HFFc6 (cell line): ENCODE results near the gene TAS2R31. TPM values are rescaled to one million over a fixed set of nuclear protein-coding genes. Genes with fewer than 3 reads are reported as not detected.
"Not testable (repeated sequence)": the region's sequence is repeated elsewhere in the genome, so short reads cannot be mapped to it uniquely, and the experiment has no call there.

Experiments
- DNase-seq: peaks from one replicate; pipeline ENCODE4 v3.0.0-alpha.2; 2018
- H3K27ac Mint-ChIP-seq: 2 replicates; pipeline ENCODE4 v1.8.0; 2020; ENCODE audit warnings: mild to moderate bottlenecking, mixed read lengths
- H3K27me3 Mint-ChIP-seq: 2 replicates; pipeline ENCODE4 v1.8.0; 2021; ENCODE audit warnings: mild to moderate bottlenecking, moderate library complexity, mixed read lengths; ENCODE audit not compliant: insufficient read depth
- H3K36me3 Mint-ChIP-seq: 2 replicates; pipeline ENCODE4 v1.8.0; 2021; ENCODE audit warnings: low read depth, mixed read lengths
- H3K4me1 Mint-ChIP-seq: 2 replicates; pipeline ENCODE4 v1.8.0; 2020; ENCODE audit warnings: low read depth, mixed read lengths
- H3K4me3 Mint-ChIP-seq: 2 replicates; pipeline ENCODE4 v1.8.0; 2020; ENCODE audit warnings: mild to moderate bottlenecking, moderate library complexity, mixed read lengths
- H3K9me3 Mint-ChIP-seq: 2 replicates; pipeline ENCODE4 v1.8.0; 2020; ENCODE audit warnings: mild to moderate bottlenecking, mixed read lengths
- total RNA-seq, 6 experiments: library from RNA; stranded (reverse); fragmentation: NEBNext Ultra II Directional; extraction: Animal tissue kit (Norgen Biotek cat#: 25700); gene quantifications; 2 replicates in 1 of 6; 3 replicates in 5 of 6; pipeline ENCODE4 v1.2.3, GENCODE V29; 2021
- TF ChIP-seq, protein P1 (sequence below): fragments of 200-600 bp; sonication (generic); IDR thresholded peaks from 2 replicates; pipeline ENCODE4 v1.5.0; 2021; ENCODE audit warnings: antibody characterized with exemption, mild to moderate bottlenecking

TAS2R31 gene
- total RNA-seq, 6 experiments from 2014 or later, result 0.43 to 1.2 (median 0.63) TPM

- H3K27me3 Mint-ChIP-seq, result no peaks in the 10 kb centered on the region
- peaks cover 20% of the 10 kb centered on the region for H3K4me1 Mint-ChIP-seq
- DNase-seq, result no peak
- H3K36me3 Mint-ChIP-seq, result peaks cover 25% of the 10 kb centered on the region
- TF ChIP-seq, protein P1, sequence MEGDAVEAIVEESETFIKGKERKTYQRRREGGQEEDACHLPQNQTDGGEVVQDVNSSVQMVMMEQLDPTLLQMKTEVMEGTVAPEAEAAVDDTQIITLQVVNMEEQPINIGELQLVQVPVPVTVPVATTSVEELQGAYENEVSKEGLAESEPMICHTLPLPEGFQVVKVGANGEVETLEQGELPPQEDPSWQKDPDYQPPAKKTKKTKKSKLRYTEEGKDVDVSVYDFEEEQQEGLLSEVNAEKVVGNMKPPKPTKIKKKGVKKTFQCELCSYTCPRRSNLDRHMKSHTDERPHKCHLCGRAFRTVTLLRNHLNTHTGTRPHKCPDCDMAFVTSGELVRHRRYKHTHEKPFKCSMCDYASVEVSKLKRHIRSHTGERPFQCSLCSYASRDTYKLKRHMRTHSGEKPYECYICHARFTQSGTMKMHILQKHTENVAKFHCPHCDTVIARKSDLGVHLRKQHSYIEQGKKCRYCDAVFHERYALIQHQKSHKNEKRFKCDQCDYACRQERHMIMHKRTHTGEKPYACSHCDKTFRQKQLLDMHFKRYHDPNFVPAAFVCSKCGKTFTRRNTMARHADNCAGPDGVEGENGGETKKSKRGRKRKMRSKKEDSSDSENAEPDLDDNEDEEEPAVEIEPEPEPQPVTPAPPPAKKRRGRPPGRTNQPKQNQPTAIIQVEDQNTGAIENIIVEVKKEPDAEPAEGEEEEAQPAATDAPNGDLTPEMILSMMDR, result no peak
- H3K27ac Mint-ChIP-seq, result peak overlapping the region; percentile 65
- H3K9me3 Mint-ChIP-seq, result no peaks in the 10 kb centered on the region
- no peak overlapping the region for H3K4me3 Mint-ChIP-seq
These were observed 9.0 kb upstream of the TAS2R31 start for GRCh38 chr12:11040162-11040561.

DNA sequence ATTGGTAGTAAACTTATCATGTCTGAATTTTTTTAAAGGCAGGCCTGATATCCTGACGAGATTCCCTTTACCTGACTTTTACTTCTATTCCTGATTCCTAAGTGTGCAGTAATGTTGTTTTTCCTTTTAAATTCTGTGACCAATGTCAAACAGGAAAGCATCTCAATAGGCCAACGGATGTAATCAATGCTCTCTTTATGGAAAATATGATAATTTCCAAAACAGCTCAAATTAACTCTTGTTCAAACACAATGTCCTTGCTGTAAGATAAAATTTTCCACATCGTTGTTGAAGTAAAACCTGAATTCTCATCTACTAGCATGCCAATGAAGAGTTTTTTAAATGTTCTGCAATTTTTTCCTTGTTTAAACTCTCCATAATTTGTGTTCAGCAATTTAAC, 8.0 kb upstream of the TAS2R31 start:
- H3K36me3 Mint-ChIP-seq, result peaks cover 17% of the 10 kb centered on the region
- H3K9me3 Mint-ChIP-seq, result no peaks in the 10 kb centered on the region

GRCh38 chr12:11033959-11034358, 2.8 kb upstream of the TAS2R31 start:
- H3K27ac Mint-ChIP-seq, H3K4me3 Mint-ChIP-seq, H3K27me3 Mint-ChIP-seq, H3K4me1 Mint-ChIP-seq, DNase-seq, H3K9me3 Mint-ChIP-seq: not testable (repeated sequence)
- peaks cover 15% of the 10 kb centered on the region for H3K36me3 Mint-ChIP-seq

More for the DNA sequence above, 8.0 kb upstream of the TAS2R31 start:
- Mint-ChIP-seq H3K4me1 (peaks cover 20% of the 10 kb centered on the region), H3K27me3 (no peaks in the 10 kb centered on the region), H3K27ac (no peak overlapping the region), H3K4me3 (no peak overlapping the region)
- TF ChIP-seq, protein P1, result no peak
- no peak for DNase-seq

GRCh38 chr12:11026118-11026517, 5.1 kb downstream of the TAS2R31 start:
- DNase-seq, result no peak

GRCh38 chr12:11023387-11023786, 7.8 kb downstream of the TAS2R31 start:
- no peak overlapping the region for H3K4me3 Mint-ChIP-seq
- TF ChIP-seq, protein P1, result no peak
- no peaks in the 10 kb centered on the region for H3K27me3 Mint-ChIP-seq
- no peak for DNase-seq
- peaks cover 6% of the 10 kb centered on the region; the same call in 1 of the 2 replicates for H3K9me3 Mint-ChIP-seq
- no peak overlapping the region for H3K27ac Mint-ChIP-seq
- H3K36me3 Mint-ChIP-seq, result peaks cover 15% of the 10 kb centered on the region
- no peaks in the 10 kb centered on the region for H3K4me1 Mint-ChIP-seq

More at GRCh38 chr12:11026118-11026517, 5.1 kb downstream of the TAS2R31 start:
- Mint-ChIP-seq H3K4me1 (no peaks in the 10 kb centered on the region), H3K9me3 (peaks cover 6% of the 10 kb centered on the region; the same call in 1 of the 2 replicates), H3K4me3 (no peak overlapping the region), H3K27me3 (no peaks in the 10 kb centered on the region), H3K36me3 (peaks cover 15% of the 10 kb centered on the region), H3K27ac (no peak overlapping the region)
- TF ChIP-seq, protein P1, result no peak

GRCh38 chr12:11022520-11022919, 8.7 kb downstream of the TAS2R31 start, which contains the start of gene TAS2R19:
TSS of gene TAS2R19 (minus strand) at chr12:11022620. CDS start at chr12:11022571, 49 bp downstream.
- no peak for DNase-seq

More at GRCh38 chr12:11022520-11022919, 8.7 kb downstream of the TAS2R31 start, which contains the start of gene TAS2R19:
- Mint-ChIP-seq H3K27me3 (no peaks in the 10 kb centered on the region), H3K4me3 (no peak within 1 kb of the TSS), H3K27ac (no peak within 1 kb of the TSS), H3K4me1 (no peaks in the 10 kb centered on the region), H3K36me3 (peaks cover 10% of the 10 kb centered on the region), H3K9me3 (peaks cover 6% of the 10 kb centered on the region; the same call in 1 of the 2 replicates)
- TF ChIP-seq, protein P1, result no peak
